ENCODE measurements around the gene PTGIR. TPM values are rescaled to one million over a fixed set of nuclear protein-coding genes. Genes with fewer than 3 reads are reported as not detected.

The PTGIR gene
- total and polyA plus RNA-seq, 2 of the 4 experiments (the other 2 are of a cell fraction): 0.54 to 5.3 TPM

DNA sequence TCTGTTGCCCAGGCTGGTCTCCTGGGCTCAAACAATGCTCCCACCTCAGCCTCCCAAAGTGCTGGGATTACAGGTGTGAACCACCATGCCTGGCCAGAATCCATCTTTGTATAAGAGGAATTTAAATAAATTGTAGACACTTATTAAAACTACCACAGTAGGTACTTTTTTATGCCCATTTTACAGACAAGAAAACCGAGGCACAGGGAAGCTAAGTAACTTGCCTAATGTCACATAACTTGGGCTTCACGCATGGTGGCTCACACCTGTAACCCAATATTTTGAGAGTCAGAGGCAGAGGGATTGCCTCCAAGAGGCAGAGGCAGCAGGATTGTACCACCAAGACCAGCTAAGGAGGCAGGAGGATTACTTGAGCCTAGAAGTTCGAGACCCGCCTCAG is 46.4 kb downstream of the PTGIR start:
- Histone ChIP-seq H3K27ac (ENCODE audit: insufficient read depth, low read length) (no peak overlapping the region), H4K5ac (ENCODE audit: low read depth, low read length) (no peak overlapping the region), H3K56ac (ENCODE audit: extremely low read depth, insufficient read depth, low read length) (no peak overlapping the region), H3K4me1 (ENCODE audit: control insufficient read depth, insufficient read depth, low read length) (no peaks in the 10 kb centered on the region), H4K91ac (ENCODE audit: insufficient read depth, low read depth, low read length) (no peak overlapping the region), H3K18ac (ENCODE audit: low read depth, low read length) (no peak overlapping the region), H2BK5ac (ENCODE audit: low read depth, low read length, poor library complexity, severe bottlenecking) (no peak overlapping the region), H3K27me3 (ENCODE audit: control insufficient read depth, insufficient read depth, low read length) (peaks cover 17% of the 10 kb centered on the region), H3K9me3 (ENCODE audit: control insufficient read depth, insufficient read depth, low read length) (no peaks in the 10 kb centered on the region; the same call in 1 of the 2 replicates), H4K20me1 (ENCODE audit: insufficient read depth, low read length) (no peaks in the 10 kb centered on the region), H3K36me3 (ENCODE audit: control insufficient read depth, insufficient read depth, low read length) (no peaks in the 10 kb centered on the region), H3K23ac (ENCODE audit: low read depth, low read length) (no peak overlapping the region), H3K9me1 (ENCODE audit: insufficient read depth, low read length) (no peaks in the 10 kb centered on the region; the same call in 1 of the 2 replicates), H3K79me1 (ENCODE audit: low read depth in 1 of 2, low read length in 2 of 2) (no peaks in the 10 kb centered on the region), H2BK120ac (ENCODE audit: low read depth, low read length) (no peak overlapping the region), H3K14ac (replicated peaks; ENCODE audit: low read depth, low read length) (no peak overlapping the region), H3K4ac (ENCODE audit: low read depth, low read length) (no peak overlapping the region), H2BK20ac (ENCODE audit: low read depth, low read length) (no peak overlapping the region), H2BK15ac (ENCODE audit: low read depth, low read length) (no peak overlapping the region), H2AFZ (replicated peaks; ENCODE audit: low read length, poor library complexity) (no peak overlapping the region), H3K4me2 (ENCODE audit: low read depth, low read length) (no peak overlapping the region), H3K4me3 (ENCODE audit: insufficient read depth, low read depth, low read length) (no peak overlapping the region), H4K8ac (ENCODE audit: low read depth in 2 of 2, low read length in 2 of 2) (no peak overlapping the region), H2AK5ac (ENCODE audit: low read depth, low read length) (no peak overlapping the region), H2AK9ac (replicated peaks; ENCODE audit: low read depth, low read length, poor library complexity) (no peak overlapping the region), H3K9ac (ENCODE audit: low read depth, low read length) (no peak overlapping the region)
- ChIA-PET POLR2A (ENCODE audit: unreplicated experiment) (no interaction called here), CTCF (no interaction called here)
- ATAC-seq (ENCODE audit: low read depth): no peak
- TF ChIP-seq, protein P1, sequence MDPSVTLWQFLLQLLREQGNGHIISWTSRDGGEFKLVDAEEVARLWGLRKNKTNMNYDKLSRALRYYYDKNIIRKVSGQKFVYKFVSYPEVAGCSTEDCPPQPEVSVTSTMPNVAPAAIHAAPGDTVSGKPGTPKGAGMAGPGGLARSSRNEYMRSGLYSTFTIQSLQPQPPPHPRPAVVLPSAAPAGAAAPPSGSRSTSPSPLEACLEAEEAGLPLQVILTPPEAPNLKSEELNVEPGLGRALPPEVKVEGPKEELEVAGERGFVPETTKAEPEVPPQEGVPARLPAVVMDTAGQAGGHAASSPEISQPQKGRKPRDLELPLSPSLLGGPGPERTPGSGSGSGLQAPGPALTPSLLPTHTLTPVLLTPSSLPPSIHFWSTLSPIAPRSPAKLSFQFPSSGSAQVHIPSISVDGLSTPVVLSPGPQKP (IDR thresholded peaks at IDR 0.05; ENCODE audit: borderline replicate concordance, low read depth, low read length): no peak
- TF ChIP-seq NFE2L2 (IDR thresholded peaks at IDR 0.05; ENCODE audit: low read depth, low read length): no peak
- no peak for TF ChIP-seq CHD1 (IDR thresholded peaks at IDR 0.05; ENCODE audit: low read depth, low read length)
- no peak for TF ChIP-seq RCOR1 (IDR thresholded peaks at IDR 0.05; ENCODE audit: insufficient replicate concordance, low read length)
- no peak for TF ChIP-seq CEBPB (IDR thresholded peaks at IDR 0.05; ENCODE audit: low read depth, low read length)
- no peak for TF ChIP-seq MAFK (IDR thresholded peaks at IDR 0.05; ENCODE audit: low read depth, low read length)
- no peak for TF ChIP-seq SMC3 (IDR thresholded peaks at IDR 0.05; ENCODE audit: low read depth, low read length)
- no peak for TF ChIP-seq RAD21 (IDR thresholded peaks at IDR 0.05; ENCODE audit: low read length)
- TF ChIP-seq, protein P2, sequence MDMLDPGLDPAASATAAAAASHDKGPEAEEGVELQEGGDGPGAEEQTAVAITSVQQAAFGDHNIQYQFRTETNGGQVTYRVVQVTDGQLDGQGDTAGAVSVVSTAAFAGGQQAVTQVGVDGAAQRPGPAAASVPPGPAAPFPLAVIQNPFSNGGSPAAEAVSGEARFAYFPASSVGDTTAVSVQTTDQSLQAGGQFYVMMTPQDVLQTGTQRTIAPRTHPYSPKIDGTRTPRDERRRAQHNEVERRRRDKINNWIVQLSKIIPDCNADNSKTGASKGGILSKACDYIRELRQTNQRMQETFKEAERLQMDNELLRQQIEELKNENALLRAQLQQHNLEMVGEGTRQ (IDR thresholded peaks at IDR 0.05; ENCODE audit: low read depth, low read length): no peak
- DNase-seq: no peak
- no TSS peak for BruUV-seq (replicated peaks)
- no CpG with 5 or more reads among the region's 4 CpGs for WGBS, 2 experiments (ENCODE audit: extremely low coverage in 2 of 2, insufficient read length in 1 of 2)
- intact Hi-C loops (cut with micrococcal nuclease): no loop called here
- dilution Hi-C loops (cut with HindIII; ENCODE audit: low sequenced_read_pairs, unreplicated experiment): no loop called here
- in situ Hi-C loops (cut with MboI; ENCODE audit: low sequenced_read_pairs): no loop called here
